ENCODE results near the gene ANO4. TPM values are rescaled to one million over a fixed set of nuclear protein-coding genes. Genes with fewer than 3 reads are reported as not detected.

ANO4 gene
- polyA plus RNA-seq, 4 donors: 1.1 to 2.2 (median 1.6) TPM

DNA sequence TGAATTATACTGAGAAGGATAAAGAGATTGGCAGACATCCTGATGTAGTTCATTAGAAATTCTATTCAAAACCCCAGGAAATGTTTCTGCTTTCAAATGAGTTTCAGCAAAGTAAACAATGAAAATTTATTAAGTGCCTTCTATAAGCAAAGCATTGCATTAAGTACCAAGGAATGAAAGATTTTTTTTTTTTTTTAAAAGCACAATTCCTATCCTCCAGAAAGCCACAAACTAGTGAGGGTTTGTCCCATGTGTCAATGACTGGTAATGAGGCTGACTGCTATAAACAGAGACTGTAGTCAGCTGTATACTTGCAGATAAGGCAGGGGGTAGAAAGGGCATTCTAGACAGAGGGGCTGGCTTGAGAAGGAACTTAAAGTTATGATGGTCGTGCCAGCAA, 6.7 kb downstream of the ANO4 start:
- DNase-seq (ENCODE audit: low read depth in 4 of 4, low spot score in 2 of 4): no peak

GRCh38 chr12:100808777-100809176, 14.2 kb downstream of the ANO4 start:
- DNase-seq (ENCODE audit: low read depth in 4 of 4, low spot score in 2 of 4): no peak

- DNase-seq (ENCODE audit: low read depth in 4 of 4, low spot score in 2 of 4): no peak
These were observed 25.7 kb downstream of the ANO4 start for GRCh38 chr12:100820314-100820713.

GRCh38 chr12:100823963-100824362, 29.4 kb downstream of the ANO4 start:
- no peak for DNase-seq (ENCODE audit: low read depth in 4 of 4, low spot score in 2 of 4)

DNA sequence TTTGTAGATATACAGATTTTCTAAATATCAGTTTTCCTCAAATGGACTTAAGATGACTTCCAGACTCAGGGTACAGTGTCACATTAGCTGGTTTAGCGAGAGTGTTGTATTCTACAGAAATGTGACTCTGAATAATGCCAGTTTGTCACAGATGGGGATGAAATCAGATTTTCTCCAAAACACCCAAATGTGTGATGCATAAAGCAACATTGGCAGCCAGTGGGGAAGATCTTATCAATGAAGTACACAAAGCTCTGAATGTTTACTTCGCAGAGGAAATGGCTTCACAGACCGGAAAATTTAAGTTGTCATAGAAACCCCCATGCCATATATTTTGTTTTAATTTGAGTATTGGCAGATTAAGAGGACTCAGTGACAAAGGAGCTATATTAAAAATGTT, 29.9 kb downstream of the ANO4 start:
- no peak for DNase-seq (ENCODE audit: low read depth in 4 of 4, low spot score in 2 of 4)

GRCh38 chr12:100826323-100826722, 31.7 kb downstream of the ANO4 start:
- DNase-seq (ENCODE audit: low read depth in 4 of 4, low spot score in 2 of 4): peak; percentile 9 to 46 (median 29)

- DNase-seq (ENCODE audit: low read depth in 4 of 4, low spot score in 2 of 4): no peak
These were observed 33.4 kb downstream of the ANO4 start for GRCh38 chr12:100827901-100828520.

- DNase-seq (ENCODE audit: low read depth in 4 of 4, low spot score in 2 of 4): no peak
These were observed 35.6 kb downstream of the ANO4 start for GRCh38 chr12:100830003-100830795.

DNA sequence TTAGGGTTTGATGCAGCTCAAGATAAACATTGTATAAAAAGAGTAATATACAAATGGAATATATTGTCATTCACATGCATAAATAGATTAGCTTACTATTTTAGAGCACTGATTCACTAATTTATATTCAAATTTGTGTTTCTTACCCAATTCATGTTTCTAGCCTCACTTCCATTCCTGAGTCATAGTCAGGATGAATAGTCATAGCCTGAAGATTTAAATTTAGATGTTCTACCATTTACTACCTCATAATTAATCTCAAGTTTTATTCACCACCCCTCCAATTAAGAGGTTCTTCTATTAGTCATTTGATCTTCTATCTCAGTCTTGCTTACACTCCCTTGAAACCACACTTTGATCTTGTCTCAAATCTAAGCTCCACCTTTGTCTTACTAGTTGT, 38.7 kb downstream of the ANO4 start:
- no peak for DNase-seq (ENCODE audit: low read depth in 4 of 4, low spot score in 2 of 4)

DNA sequence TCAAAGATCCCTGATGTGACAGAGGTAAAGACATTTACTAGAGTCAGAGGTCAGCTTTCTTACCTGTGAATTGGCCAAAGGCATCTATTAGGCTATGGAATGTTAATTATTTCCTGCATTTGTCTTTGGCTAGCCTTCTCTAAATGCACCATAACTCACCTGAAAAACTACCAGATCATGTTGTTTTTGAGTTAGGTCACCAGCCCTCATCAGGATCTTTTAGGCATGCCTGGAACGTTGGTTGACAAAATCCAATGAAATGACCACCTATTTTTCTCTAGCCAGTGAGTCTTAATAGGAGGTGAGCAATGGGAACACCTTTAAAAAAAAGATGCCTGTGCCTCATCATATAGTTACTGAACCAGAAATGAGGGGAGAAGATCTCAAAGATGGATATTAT, 46.2 kb downstream of the ANO4 start:
- no peak for DNase-seq (ENCODE audit: low read depth in 4 of 4, low spot score in 2 of 4)

DNA sequence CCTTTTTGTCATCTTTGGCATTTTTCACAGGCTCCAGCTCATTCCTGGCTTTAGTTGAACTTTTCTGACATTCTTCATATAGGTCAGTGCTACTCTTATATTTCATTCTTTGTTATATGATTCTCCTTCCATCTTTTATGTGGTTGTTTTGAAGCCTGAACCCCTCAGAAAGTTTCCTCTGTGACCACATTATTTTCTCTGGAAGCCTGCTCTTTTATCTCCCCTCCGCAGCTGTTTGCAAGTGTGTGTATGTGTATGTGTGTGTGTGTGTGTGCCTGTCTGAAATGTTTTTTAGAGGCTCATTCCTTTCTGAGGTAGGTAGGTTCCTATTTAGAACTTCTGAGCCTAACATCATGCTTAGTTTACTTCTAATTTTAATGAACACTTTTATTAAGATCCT, 47.6 kb downstream of the ANO4 start:
- no peak for DNase-seq (ENCODE audit: low read depth in 4 of 4, low spot score in 2 of 4)

DNA sequence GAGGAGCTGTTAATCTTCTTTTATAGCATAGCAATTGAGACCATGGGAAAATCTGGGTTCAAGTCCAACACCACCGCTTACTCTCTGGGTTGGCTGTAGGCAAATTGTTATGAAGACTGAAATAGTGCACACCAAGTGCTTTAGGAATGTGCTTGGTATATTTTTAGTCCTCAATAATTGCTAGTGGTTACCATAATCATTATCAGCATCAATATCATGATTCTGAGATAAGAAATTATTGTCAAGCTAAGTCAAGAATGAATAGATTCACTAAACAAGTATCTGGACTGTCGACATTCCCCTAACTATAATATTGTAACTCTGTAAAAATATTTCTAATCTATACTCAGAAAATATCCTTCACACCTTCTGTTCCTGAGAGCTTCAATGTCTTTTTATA, 48.5 kb downstream of the ANO4 start:
- no peak for DNase-seq (ENCODE audit: low read depth in 4 of 4, low spot score in 2 of 4)

DNA sequence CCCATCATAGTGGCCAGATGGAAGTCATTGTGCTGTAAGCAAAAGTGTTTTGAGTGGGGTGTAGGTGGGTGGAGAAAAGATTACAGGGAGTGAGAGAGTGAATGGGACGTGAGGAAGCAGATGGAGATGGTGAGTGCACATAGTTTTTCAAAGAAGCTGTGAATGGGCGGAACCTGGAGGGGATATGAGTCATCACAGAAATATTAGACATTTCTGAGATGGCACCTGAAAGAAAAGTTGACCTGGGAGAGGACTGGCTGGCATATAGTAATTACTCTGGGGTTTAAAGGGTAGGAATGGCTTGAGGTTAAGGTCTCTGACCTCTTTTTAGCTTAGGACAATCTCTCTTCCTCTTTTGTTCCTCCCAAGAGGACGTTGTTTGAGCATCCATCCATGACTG, 50.5 kb downstream of the ANO4 start:
- no peak for DNase-seq (ENCODE audit: low read depth in 4 of 4, low spot score in 2 of 4)

DNA sequence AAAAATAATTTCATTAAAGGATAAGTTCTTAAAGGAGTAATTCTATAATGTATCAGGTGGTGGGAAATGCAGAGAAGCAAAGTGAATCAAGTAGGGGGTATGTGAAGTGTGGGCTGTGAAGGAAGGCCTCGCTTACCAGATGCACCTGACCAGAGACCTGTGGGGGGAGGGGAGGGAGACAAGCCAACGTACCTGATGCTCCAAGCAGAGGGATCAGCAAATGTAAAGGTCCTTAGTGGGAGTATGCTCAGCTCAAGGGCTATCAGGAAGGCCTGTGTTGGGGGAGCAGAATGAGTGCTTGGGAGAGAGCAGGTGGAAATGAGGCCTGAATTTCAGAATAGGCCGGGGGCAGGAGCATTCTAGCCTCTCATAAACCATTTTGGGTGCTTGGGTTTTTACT, 57.1 kb downstream of the ANO4 start:
- DNase-seq (ENCODE audit: low read depth in 4 of 4, low spot score in 2 of 4): no peak

DNA sequence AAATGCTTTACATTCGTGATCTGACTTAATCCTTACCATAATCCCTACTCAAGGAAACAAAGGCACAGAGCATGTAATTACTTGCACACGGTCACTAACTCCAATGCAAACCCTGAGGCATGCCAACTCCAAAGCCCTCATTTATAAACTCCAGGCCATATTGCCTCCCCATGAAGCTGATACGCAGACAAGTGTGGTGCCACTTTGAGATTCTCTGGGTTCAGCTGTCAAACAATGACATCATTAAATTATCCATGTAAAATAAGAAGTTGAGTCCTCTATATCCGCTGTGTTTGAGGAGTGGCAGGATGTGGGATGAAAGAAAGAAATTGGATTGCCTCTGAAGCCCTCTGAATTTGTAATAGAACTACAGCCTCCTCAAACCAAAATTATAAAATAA, 62.8 kb downstream of the ANO4 start:
- no peak for DNase-seq (ENCODE audit: low read depth in 4 of 4, low spot score in 2 of 4)

GRCh38 chr12:100857971-100858370, 63.4 kb downstream of the ANO4 start:
- no peak for DNase-seq (ENCODE audit: low read depth in 4 of 4, low spot score in 2 of 4)

GRCh38 chr12:100858656-100859055, 64.1 kb downstream of the ANO4 start:
- DNase-seq (ENCODE audit: low read depth in 4 of 4, low spot score in 2 of 4): no peak

DNA sequence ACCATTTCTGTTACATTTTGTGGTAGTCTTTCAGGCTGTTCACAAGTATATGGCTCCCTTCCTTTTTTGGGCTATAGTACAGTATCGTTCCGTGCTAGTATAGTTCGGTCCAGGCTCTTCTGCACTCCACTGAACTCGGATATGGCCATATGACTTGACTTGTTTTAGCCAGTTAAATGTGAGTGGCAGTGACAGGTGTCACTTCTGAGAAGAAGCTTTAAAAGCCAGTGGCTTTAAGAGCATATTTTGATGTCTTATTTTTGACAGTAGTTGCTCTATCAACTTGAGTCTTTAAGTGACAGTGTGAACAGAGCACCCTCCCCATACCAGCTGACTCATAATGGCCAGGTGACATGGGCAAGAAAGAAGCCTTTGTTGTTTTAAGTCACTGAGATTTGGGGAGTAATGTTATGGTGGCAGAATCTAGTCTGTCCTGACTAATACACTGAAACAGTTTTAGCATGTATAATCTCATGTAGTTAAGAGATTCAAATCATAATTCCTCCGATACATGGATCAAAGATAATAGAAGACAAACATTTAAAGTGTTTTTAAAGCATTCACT, 64.6 kb downstream of the ANO4 start:
- DNase-seq (ENCODE audit: low read depth in 4 of 4, low spot score in 2 of 4): no peak

GRCh38 chr12:100860611-100861010, 66.0 kb downstream of the ANO4 start:
- DNase-seq (ENCODE audit: low read depth in 4 of 4, low spot score in 2 of 4): no peak

DNA sequence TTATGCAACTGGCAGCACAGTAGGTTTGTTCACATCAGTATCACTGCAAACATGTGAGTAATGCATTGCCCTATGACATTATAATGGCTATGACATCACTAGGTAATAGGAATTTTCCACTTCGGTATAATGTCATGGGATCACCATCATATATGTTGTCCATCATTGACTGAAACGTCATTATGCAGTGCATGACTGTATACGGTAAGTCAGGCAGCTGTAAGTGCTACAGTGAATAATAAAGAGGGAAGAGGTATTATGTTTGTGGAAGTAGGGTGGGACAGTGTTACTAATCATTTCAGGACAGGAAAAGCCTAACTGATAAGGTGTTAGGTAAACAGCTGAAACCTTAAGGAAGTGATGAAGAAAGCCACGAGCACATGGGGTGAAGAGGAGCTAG, 68.1 kb downstream of the ANO4 start:
- no peak for DNase-seq (ENCODE audit: low read depth in 4 of 4, low spot score in 2 of 4)

GRCh38 chr12:100864366-100864765, 69.8 kb downstream of the ANO4 start:
- DNase-seq (ENCODE audit: low read depth in 4 of 4, low spot score in 2 of 4): no peak
